AG04449 (cell line): ENCODE results near the gene PRKN.

ENCODE experiments used
- CTCF ChIA-PET: fragments of 350-600 bp; formaldehyde crosslinking; extraction: SDS; loops from one replicate; lab custom pipeline; 2021; ENCODE audit warnings: antibody characterized with exemption; lab: Yijun Ruan, JAX
- POLR2A ChIA-PET: fragments of 400-600, 350-600 bp; formaldehyde crosslinking; extraction: SDS; loops from one replicate; lab custom pipeline; 2020; ENCODE audit warnings: antibody characterized with exemption, inconsistent platforms; lab: Yijun Ruan, JAX
- DNase-seq: peaks from one replicate; pipeline ENCODE4 v3.0.0-alpha.2; 2010; ENCODE audit warnings: low read depth, low spot score
- H3K4me3 ChIP-seq: 2 replicates; pipeline ENCODE4 v1.5.1; 2011; ENCODE audit warnings: low read depth, mild to moderate bottlenecking, control low read depth, low read length
- CTCF ChIP-seq: IDR thresholded peaks from one replicate; pipeline ENCODE4 v1.5.1; 2011; ENCODE audit warnings: mild to moderate bottlenecking, moderate library complexity, low read length, control low read depth, inconsistent platforms; ENCODE audit not compliant: insufficient read depth; ENCODE audit errors: missing control alignments

The PRKN gene

GRCh38 chr6:162056061-162056460, 671.5 kb downstream of the PRKN start:
- no peak overlapping the region for H3K4me3 ChIP-seq
- ChIA-PET CTCF (no interaction called here), POLR2A (no interaction called here)
- DNase-seq = no peak
- no peak for TF ChIP-seq CTCF

GRCh38 chr6:162055365-162055764, 672.2 kb downstream of the PRKN start:
- DNase-seq = no peak
- ChIA-PET CTCF (no interaction called here), POLR2A (no interaction called here)
- no peak for TF ChIP-seq CTCF
- no peak overlapping the region for H3K4me3 ChIP-seq

- no peak overlapping the region for H3K4me3 ChIP-seq
- no peak for TF ChIP-seq CTCF
- POLR2A ChIA-PET = no interaction called here
- no peak for DNase-seq
- CTCF ChIA-PET = no interaction called here
Measured at GRCh38 chr6:162053084-162053483, 674.5 kb downstream of the PRKN start.

GRCh38 chr6:162050579-162050978, 677.0 kb downstream of the PRKN start:
- no peak for DNase-seq
- ChIA-PET CTCF (no interaction called here), POLR2A (no interaction called here)
- TF ChIP-seq CTCF = no peak
- H3K4me3 ChIP-seq = no peak overlapping the region

GRCh38 chr6:162046324-162046723, 681.2 kb downstream of the PRKN start:
- CTCF ChIA-PET = no interaction called here
- no peak overlapping the region for H3K4me3 ChIP-seq
- POLR2A ChIA-PET = no interaction called here
- no peak for DNase-seq
- no peak for TF ChIP-seq CTCF

GRCh38 chr6:162032620-162033019, 694.9 kb downstream of the PRKN start:
- DNase-seq = no peak
- TF ChIP-seq CTCF = no peak
- POLR2A ChIA-PET = no interaction called here
- CTCF ChIA-PET = no interaction called here
- H3K4me3 ChIP-seq = no peak overlapping the region
